ENCODE results near the gene ARHGAP6.
A peak's percentile ranks its signal among the peaks of the same experiment; 100 is the strongest.
"Not testable (repeated sequence)": the region's sequence is repeated elsewhere in the genome, so short reads cannot be mapped to it uniquely, and the experiment has no call there.

Gene ARHGAP6

DNA sequence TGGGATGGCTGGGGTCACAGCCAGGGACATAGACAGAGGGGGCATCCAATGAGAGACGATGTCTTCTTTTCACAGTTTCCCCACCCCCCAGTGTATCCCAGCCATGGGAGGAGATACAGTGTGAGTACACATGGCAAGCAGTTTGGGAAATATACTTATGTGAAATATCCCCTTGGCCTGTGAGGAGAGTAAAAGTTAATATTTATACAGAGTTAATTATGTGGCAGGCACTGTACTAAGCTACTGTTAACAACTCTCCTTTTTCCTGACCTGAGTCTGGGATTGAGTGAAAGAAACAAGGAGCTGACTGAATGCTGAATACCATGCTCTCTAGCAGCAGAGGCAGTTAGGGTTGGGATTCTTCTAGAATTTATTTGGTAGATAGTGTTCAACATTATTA lies 519.3 kb downstream of the ARHGAP6 start:
- no peak for DNase-seq (ENCODE audit: low read depth)

DNA sequence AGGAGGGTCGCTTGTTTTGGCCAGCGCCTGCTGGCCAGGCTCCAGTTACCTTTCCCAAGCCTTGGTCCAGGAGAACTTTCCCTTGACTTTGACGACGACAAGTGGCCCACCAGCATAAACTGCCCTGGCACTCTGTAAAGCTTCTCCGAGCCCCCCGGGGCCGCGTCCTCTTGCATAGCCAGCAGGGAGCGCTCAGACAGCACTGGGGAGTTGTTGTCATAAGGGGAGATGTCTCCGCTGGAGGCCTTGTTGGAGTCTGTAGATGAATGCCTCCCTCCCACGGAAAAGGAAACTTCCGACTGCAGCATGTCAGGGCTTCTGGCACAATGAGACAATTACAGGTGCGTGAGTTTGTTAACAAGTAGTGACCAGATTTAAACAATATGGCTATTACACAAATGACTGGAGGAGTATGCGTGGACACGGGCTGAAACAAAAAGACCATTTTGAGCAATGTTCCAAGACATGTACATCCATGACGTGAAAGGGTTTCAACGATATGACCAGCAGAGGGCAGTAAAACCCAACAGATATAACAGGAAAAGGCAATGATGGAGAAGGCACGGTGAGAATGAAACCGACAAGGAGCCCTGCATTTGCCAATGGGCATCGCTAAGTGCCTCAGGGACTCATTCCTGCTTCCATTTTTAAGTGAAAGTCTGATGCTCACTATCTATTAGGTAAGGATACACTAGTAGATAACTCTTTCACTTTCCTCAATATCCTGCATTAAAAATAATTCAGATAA lies 521.6 kb downstream of the ARHGAP6 start:
- DNase-seq (ENCODE audit: low read depth) = no peak

DNA sequence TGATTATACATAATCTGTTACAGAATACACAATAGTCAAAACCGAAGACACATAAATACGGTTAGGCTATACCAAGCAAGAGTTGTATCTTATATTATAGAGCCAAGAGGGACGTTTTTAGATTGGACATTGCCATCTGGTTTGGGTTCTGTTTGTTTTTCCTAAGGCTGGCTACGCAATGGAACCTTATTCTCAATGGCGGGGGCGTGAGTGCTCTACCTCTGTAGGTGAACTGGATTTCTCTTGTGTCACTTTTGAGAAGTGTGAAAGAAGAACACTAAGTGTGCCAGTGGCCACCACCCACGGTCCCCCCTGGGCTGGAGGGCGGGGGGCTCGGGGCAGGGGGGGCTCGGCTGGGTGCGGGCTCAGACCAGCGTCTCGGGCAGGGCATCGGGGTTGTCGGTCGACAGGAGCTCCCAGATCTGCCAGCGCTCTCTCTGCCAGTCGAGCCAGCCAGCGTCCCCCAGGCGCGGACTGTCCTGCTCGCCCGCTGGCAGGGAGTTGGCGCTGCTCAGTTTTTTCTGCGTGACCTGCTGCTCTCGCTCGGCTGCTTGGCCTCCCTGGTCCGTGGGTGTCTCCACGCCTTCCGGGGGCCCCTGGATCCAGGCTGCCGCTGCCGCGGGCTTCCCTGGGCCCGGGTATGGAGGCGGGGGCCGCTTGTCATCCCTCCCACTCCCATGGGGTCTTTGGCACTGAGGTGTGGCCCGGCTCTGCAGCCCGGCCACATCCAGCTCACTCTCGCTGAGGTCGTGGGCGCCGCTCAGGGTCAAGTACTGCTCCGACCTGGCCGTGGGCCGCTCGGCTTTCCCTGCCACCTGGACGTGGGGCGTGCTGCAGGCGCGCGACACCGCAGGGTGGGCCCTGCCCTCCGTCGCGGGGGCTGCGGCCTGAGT lies 527.0 kb downstream of the ARHGAP6 start:
- DNase-seq (ENCODE audit: low read depth) = no peak

DNA sequence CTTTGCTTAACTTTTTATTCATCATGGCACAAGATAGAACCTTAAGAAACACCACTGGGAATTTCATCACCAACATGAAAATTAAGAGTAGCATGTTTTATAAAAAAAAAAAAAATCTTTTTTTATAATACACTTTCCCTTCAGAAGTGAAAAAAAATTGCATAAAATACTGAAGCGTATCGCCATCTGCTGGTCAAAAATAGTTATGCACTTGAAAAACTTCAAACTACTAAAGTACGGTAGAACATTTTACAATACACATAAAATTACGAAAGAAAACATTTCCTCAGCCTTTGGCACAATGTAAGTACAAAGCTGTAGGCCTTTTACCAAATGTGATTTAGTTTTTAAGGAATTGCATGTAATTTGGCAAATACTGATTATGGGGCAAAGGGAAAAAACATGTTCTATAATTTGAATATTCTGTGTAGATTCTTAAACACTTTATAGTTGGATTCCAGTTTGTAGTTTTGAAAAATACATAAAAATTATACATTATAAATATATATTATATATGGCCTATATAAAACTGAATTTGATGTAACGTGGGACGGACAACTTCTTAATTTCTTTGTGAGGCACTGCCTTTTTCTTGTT lies 528.1 kb downstream of the ARHGAP6 start:
- DNase-seq (ENCODE audit: low read depth) = no peak

DNA sequence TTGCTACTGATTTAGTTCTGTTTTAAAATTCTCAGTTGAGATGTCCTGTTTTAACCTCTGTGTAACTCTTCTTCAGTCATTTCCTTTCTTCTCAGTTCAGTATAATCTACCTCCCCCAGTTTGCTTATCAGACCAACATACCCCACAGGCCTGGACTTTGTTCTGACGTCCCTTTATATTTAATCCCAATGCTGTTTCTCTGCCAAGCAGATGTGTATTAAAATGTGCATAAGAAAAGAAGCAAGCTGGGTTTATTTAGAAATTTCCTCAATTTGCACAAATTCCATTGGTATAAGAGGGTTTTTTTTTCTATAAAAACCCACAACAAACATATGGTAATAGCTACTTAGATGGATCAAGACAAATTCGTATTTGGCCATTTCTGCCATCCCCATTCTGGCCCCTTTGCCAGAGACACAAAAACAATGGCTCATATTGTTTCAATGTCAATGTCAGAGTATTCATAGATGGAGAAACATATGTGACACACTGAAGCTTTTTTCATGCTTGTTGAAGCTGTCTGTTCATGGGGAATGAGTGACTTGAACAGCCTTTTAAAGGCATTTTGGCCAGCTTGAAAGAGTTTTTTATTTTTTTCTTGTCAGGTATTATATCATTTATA lies 530.0 kb downstream of the ARHGAP6 start:
- no peak for DNase-seq (ENCODE audit: low read depth)

DNA sequence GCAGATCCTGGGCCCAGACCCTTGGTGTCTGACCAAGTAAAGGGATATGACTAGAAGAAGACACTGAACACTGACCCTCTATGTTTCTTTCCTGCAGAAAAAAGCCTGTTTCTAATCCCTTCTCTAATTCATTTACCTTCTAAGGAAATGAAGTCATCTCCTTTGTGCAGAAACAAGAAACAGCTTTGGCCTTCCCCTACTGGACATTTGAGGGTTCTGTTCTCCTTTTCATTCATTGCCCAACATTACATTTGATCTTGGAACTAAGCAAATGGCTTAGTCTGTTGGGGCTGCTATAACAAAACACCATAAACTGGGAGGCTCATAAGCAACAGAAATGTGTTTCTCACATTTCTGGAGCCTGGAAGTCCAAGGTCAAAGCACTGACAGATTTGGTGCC lies 534.6 kb downstream of the ARHGAP6 start:
- DNase-seq (ENCODE audit: low read depth) = no peak

DNA sequence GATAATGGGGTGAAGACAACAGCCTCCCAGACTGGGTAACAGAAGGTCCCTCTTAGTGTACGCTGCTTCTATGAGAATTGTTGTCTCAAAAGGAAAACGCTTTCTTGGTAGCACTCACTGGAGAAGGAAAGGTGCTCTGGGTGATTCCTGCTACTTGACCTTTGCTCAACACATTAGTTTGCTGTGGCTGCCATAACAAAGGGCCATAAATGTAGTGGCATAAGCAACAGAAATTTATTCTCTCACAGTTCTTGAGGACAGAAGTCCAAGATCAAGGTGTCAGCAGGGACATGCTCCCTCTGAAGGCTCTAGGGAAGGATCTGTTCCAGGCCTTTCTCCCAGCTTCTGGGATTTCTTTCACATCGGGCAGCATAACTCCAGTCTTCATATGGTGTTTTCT lies 535.6 kb downstream of the ARHGAP6 start:
- DNase-seq (ENCODE audit: low read depth) = no peak

DNA sequence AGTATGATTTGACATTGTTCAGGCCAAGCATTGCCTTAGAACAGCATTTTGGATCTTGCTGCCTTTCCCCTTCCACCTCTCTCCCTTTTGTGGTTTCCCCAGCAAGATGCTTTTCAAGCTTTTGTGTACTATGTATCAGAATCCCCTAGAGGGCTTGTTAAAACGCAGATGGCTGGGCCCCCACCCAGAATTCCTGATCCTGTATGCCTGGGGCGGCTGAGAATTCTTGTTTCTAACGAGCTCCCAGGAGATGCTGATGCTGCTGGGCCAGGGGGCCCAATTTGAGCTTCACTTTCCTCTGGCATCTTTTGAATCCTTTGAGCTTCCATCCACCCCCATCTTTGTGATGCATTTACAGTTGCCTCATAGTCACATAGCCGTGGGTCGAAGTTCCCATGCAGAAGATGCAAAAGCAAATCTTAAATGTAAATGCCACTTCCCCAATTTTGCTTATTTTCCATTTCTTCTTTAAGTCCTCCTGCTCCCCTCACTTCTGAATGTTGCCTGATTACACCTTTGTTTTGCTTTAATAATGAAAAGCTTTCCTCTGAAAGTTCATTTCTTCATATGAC lies 536.1 kb downstream of the ARHGAP6 start:
- no peak for DNase-seq (ENCODE audit: low read depth)

DNA sequence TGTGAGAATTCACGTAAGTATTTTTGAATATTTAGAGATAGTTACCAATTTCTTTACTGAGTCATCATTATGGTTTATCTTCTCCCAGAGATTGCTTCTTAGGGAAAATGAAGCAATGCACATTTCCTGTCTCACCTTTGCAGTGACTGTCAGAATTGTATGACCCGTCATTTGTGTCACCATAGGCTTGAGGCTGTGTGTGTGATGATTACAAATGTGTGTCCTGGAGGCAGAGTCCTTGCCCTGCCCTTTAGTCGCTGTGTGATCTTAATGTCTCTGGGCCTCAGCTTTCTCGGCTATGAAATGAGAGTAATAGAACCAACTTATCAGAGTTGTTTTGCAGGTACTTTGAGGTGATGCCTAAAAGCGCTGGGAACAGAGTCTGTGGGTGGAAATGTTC lies 540.7 kb downstream of the ARHGAP6 start:
- no peak for DNase-seq (ENCODE audit: low read depth)

DNA sequence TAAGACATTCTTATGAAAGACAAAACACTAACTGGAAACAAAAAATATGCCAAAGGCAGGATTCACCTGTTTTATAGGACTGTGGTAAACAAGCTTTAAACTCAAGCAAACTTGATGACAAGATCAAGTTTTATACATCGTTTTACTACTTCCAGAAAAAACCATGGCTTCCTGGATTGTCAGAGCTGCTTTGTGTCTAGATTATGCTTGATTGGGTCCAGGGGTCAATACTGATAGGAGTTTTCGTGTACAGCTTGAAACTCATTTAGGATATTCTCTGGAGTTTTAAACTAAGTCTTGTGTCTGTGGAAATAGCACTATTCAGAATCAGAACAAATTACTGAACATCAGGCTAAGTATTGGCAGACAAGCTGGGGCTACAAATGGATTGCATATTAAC lies 541.6 kb downstream of the ARHGAP6 start:
- no peak for DNase-seq (ENCODE audit: low read depth)

DNA sequence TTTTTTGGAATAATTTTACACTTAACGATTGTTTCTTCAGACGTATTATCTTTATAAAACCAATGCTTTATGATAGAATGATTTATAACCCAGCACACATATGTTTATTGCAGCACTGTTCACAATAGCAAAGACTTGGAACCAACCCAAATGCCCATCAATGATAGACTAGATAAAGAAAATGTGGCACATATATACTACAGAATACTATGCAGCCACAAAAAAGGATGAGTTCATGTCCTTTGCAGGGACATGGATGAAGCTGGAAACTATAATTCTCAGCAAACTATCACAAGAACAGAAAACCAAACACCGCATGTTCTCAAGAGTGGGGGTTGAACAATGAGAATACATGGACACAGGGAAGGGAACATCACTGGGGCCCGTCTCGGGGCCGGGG lies 542.6 kb downstream of the ARHGAP6 start:
- DNase-seq (ENCODE audit: low read depth) = not testable (repeated sequence)

DNA sequence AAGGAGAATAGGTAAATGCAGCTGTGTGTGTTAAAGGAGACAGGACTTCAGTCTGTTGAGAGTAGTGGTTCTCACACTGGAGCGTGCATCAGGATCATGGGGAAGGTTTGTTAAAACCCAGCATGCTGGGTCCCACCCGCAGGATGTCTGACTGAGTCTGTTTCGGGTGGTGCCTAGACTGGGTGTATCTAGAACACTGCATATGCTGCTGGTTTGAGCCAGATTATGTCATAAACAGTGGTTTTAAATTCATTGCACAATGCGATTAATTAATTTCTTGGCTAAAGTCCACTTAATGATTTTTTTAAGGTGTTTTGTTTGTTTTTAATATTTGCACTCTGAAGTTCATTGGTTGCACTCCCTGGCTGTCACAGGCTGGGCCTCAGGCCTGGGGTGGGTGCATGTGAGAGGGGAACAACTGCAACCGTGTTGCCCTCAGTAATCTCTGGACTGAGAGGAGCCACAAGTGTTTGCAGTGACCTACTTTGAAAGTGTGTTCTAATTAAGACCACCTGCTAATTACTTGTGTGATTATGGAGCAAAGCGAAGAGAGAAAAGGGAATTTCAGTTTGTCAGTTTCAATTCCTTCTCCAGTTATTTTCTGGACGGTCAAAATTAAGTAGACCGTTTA lies 546.3 kb downstream of the ARHGAP6 start:
- no peak for DNase-seq (ENCODE audit: low read depth)

DNA sequence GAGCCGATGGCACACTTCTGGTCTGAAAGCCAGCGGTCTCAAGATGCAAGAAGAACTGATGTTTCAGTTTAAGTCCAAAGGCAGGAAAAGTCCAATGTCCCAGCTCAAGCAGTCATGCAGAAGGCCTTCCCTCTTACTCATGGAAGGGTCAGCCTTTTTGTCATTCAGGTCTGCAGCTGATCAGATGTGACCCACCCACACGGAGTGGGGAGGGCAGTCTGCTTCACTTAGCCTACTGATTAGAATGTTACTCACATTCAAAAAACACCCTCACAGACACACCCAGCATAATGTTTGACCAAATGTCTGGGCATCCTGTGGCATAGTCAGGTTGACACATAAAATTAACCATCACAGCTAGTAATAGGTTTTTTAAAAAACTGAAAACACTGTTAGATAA lies 548.0 kb downstream of the ARHGAP6 start:
- no peak for DNase-seq (ENCODE audit: low read depth)

DNA sequence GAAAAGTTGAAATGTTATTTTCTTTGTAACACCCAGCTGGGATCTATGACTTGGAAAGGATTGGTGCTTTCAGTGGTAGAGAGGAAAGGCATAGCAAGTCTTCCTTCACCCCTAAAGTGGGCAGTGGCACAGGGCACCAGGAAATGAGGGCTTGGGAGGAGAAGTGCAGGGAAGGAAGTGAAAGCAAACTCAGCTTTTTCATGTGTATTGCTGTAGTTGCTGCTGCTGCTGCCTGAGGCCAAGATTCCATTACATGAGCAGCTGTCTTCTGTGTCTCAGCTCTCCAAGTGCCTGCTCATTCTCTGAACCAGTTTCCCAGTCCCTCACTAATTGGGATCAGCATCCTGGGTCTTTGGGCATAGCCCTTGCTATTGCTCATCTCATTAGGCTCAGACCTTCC lies 552.0 kb downstream of the ARHGAP6 start:
- no peak for DNase-seq (ENCODE audit: low read depth)

DNA sequence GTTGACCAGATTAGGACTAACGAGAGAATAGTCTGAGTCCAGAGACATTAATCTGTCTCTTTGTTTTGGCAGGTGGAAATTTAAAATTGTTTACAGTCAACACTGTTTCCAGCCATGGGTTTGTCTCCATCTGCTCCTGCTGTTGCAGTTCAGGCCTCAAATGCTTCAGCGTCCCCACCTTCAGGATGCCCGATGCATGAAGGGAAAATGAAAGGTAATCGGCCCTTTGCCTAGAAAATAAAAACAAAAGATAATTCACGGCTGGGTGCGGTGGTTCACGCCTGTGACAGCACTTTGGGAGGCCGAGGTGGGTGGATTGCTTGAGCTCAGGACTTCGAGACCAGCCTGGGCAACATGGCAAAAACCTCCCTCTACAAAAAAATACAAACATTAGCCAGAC lies 553.8 kb downstream of the ARHGAP6 start:
- DNase-seq (ENCODE audit: low read depth) = no peak

DNA sequence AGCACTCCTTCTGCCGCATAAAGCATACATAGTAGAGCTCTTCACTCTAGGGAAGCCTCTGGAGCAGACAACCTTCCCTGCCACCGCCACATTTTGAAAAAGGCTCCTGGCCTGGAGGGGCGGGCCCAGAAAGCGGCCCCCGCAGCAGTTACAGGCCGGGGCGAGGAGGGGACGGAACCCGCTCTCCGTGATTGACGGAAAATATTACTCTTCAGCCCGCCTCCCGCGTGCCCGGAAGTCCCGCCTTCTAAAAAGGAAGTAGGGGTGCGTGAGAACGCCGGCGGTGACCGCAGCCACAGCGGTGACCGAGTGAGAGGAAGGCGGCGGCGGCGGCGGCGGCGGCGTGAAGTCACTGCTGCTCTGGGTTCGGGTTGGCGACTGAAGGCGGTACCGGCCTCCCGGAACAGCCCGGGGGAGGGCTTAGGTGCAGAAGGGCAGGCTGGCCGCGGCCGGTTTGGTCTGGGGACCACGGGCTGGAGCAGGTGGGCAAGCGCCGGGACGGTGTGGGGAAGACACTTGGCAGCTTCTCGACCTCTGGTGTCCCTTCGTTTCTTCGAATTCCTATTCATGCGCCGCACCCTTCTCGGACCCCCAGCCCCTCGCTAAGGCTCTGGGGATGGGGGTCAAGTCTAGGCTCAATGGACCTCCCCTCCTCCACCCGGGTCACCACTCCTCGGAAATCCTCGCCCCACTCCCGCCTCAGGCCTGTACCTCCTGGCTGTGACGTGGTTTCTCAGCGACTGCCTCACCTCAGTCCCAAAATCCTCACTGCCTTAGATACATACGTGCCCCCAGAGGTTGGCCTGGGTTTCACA lies 554.5 kb downstream of the ARHGAP6 start, which contains the start of gene HCCS:
Gene HCCS, plus strand, starts transcription at position 296 of the 815 bp plus-strand sequence. CDS start 729 bp downstream, outside the sequence.
- peak; percentile 74 for DNase-seq (ENCODE audit: low read depth)

DNA sequence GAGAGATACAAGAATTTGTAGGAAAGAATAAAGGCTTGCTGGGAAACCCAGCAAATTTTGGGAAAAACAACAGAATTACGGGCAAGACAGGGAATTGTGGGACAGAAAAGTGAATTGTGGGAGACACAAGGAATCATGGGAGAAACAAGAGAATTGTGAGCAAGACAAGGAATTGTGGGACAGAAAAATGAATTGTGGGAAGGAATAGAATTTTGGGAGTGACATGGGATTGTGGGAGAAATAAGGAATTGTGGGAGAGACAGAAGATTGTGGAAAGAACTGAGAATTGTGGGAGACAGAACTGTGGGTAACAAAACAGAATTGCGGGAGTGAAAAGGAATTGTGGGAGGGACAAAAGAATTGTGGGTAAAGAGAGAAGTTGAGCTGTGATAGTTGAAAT lies 555.8 kb downstream of the ARHGAP6 start:
- no peak for DNase-seq (ENCODE audit: low read depth)

DNA sequence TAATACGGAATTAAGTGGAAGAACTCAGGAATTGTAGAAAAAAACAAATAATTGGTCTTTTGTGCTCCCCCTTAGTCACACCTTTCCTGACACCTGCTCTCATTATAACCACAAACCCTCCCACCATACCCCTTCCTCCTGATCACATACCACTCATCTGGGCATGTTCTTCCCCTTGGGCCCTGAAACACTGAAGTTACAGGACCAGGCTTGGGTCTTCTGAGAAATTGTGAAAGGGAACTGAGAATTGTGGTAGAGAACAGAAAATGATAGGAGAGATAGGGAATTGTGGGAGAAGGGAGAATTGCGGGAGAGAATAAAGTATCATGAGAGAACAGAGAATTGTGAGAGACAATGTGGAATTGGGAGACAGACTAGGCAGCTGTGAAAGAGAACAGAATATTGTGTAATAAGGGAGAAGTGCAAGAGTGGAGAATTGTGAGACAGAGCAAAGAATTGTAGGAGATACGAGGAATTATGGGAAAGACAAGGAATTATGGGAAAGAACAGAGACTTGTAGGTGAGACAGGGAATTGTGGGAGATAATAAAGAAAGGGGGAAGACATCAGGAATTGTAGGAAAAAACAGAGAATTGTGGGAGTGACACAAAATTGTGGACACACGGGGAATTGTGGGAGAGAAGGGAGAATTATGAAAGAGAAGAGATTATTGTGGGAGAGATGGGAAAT lies 557.3 kb downstream of the ARHGAP6 start:
- no peak for DNase-seq (ENCODE audit: low read depth)

DNA sequence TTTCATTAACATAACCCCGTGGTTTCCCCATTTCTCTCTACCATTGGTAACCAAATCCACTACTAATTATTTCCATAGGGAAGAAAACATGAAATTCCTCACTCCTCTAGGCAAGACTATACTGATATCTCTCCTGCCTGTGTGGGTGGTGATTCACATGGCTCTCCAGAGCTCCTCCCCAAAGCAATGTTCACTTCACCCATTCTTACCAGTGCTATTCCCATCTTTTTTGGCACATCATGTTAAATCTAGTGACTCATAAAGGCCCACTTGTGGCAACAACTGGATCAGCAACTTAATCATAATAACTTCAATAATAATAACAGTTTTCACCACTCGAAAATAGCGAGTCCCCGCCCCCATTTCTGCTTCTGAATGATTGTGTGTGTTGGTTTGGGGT lies 560.6 kb downstream of the ARHGAP6 start:
- no peak for DNase-seq (ENCODE audit: low read depth)

DNA sequence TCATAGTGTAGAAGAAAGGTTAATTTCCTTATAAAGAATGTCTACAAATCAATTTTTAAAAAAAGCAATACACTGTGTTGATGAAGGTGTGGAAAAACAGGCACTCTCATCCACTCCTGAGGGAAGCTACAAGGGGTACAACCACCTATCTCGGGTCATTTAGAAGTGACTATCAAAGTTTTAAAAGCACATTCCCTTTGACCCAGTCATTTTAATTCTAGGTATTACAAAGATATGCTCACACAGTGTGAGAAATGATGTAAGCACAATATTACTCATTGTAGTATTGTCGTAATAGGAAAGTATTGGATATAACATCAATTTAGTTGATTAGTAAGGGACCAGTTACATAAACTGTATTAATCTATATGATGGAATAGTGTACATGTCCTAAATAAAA lies 562.0 kb downstream of the ARHGAP6 start:
- no peak for DNase-seq (ENCODE audit: low read depth)

Measured in activated T-helper 1 cell treated with Interleukin-2 at 50 U/mL for 16 hours (primary cell).